ENCODE data around the gene PAOX.
"Not testable (repeated sequence)": the region's sequence is repeated elsewhere in the genome, so short reads cannot be mapped to it uniquely, and the experiment has no call there.

The PAOX gene

DNA sequence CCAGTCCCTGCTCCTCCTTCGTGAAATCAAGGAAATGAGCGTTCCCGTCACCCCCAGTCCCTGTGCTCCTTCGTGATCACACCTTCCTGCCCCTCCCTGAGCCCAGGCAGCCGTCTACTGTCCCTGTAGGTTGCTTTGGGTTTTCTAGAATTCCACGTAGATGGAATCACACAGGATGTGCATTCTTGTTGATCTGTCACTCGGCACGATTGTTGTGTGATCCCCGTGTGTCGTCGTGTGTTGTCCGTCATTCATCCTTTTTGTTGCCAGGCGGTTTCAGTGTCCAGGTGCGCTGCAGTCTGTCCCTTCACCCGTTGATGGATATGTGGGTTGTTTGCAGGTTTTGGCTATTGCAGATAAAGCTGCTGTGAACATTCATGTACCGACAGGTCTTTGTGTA, 24.3 kb downstream of the PAOX start:
- Histone ChIP-seq H3K27ac (ENCODE audit: low read length) (no peak overlapping the region), H3K9me3 (ENCODE audit: control insufficient read depth in 1 of 2, low read length in 2 of 2) (no peaks in the 10 kb centered on the region), H3K4me1 (ENCODE audit: control insufficient read depth in 1 of 2, insufficient read depth in 2 of 2, low read length in 2 of 2) (peaks cover 0 to 8% of the 10 kb centered on the region in 2 donors), H3K4me3 (ENCODE audit: low read depth in 1 of 2, low read length in 2 of 2) (no peak overlapping the region), H3K36me3 (ENCODE audit: control insufficient read depth in 1 of 2, insufficient read depth in 2 of 2, low read length in 2 of 2) (peaks cover 37 to 69% of the 10 kb centered on the region in 2 donors), H3K27me3 (ENCODE audit: low read depth, low read length) (no peaks in the 10 kb centered on the region)

DNA sequence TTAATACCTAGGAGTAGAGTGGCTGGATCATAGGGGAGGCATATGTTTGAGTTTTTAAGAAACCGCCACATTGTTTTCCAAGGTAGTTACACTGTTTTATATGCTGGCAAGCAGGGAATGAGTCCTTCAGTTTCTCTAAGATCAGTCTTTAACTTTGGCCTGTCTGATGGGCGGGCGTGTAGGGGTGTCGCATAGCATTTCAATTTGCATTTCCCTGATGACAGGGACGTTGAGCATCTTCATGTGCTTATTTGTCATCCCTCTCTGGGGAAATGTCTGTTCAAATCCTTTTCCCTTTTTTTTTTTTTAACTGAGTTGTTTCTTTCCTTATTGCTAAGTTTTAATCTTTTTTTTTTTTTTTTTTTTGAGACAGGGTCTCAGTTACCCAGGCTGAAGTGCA, 24.7 kb downstream of the PAOX start:
- Histone ChIP-seq H3K36me3 (ENCODE audit: control insufficient read depth in 1 of 2, insufficient read depth in 2 of 2, low read length in 2 of 2) (peaks cover 41 to 67% of the 10 kb centered on the region in 2 donors), H3K27ac (ENCODE audit: low read length) (no peak overlapping the region), H3K9me3 (ENCODE audit: control insufficient read depth in 1 of 2, low read length in 2 of 2) (no peaks in the 10 kb centered on the region), H3K4me1 (ENCODE audit: control insufficient read depth in 1 of 2, insufficient read depth in 2 of 2, low read length in 2 of 2) (peaks cover 0 to 8% of the 10 kb centered on the region in 2 donors), H3K27me3 (ENCODE audit: low read depth, low read length) (no peaks in the 10 kb centered on the region), H3K4me3 (ENCODE audit: low read depth in 1 of 2, low read length in 2 of 2) (no peak overlapping the region)

DNA sequence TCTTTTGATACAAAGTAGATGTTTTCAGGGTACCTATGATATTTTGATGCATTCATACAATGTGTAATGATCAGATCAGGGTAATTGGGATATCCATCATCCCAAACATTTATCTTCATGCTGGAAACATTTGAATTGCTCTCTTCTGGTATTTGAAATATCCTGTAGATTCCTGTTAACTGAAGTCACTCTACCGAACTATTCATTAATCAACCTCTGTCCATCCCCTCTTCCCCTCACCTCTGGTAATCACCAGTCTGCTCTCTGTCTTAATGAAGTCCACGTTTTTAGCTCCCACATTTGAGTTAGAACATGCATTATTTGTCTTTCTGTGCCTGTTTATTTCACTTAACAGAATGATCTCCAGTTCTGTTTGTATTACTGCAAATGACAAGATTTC, 26.2 kb downstream of the PAOX start:
- Histone ChIP-seq H3K4me3 (ENCODE audit: low read depth in 1 of 2, low read length in 2 of 2) (no peak overlapping the region), H3K36me3 (ENCODE audit: control insufficient read depth in 1 of 2, insufficient read depth in 2 of 2, low read length in 2 of 2) (peaks cover 48 to 63% of the 10 kb centered on the region in 2 donors), H3K27ac (ENCODE audit: low read length) (no peak overlapping the region), H3K27me3 (ENCODE audit: low read depth, low read length) (no peaks in the 10 kb centered on the region), H3K4me1 (ENCODE audit: control insufficient read depth in 1 of 2, insufficient read depth in 2 of 2, low read length in 2 of 2) (peaks cover 0 to 8% of the 10 kb centered on the region in 2 donors), H3K9me3 (ENCODE audit: control insufficient read depth in 1 of 2, low read length in 2 of 2) (no peaks in the 10 kb centered on the region)

DNA sequence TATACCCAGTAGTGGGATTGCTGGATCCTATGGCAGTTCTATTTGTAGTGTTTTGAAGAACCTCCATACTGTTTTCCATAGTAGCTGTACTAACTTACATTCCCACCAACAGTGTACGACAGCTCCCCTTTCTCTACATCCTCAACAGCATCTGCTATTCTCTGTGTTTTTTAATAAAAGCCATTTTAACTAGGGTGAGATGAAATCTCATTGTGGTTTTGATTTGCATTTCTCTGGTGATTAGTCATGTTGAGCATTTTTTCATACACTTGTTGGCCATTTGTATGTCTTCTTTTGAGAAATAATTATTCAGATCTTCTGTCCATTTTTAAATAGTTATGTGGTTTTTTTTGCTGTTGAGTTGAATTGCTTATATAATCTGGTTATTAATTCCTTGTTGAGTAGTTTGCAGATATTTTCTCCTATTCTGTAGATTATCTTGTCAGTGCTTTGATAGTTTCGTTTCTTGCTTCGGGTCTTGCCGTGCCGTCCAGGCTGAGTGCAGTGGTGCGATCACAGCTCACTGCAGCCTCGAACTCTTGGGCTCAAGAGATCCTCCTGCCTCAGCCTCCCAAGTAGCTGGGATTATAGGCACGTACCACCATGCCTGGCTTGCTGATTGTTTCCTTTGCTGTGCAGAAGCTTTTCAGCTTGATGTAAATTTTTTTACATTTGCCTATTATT, 26.9 kb downstream of the PAOX start:
- Histone ChIP-seq H3K4me3 (ENCODE audit: low read depth in 1 of 2, low read length in 2 of 2) (no peak overlapping the region), H3K27me3 (ENCODE audit: low read depth, low read length) (no peaks in the 10 kb centered on the region), H3K27ac (ENCODE audit: low read length) (no peak overlapping the region), H3K9me3 (ENCODE audit: control insufficient read depth in 1 of 2, low read length in 2 of 2) (peaks cover under 1 to 2% of the 10 kb centered on the region in 2 donors), H3K4me1 (ENCODE audit: control insufficient read depth in 1 of 2, insufficient read depth in 2 of 2, low read length in 2 of 2) (peaks cover 0 to 2% of the 10 kb centered on the region in 2 donors), H3K36me3 (ENCODE audit: control insufficient read depth in 1 of 2, insufficient read depth in 2 of 2, low read length in 2 of 2) (peaks cover 50 to 69% of the 10 kb centered on the region in 2 donors)

DNA sequence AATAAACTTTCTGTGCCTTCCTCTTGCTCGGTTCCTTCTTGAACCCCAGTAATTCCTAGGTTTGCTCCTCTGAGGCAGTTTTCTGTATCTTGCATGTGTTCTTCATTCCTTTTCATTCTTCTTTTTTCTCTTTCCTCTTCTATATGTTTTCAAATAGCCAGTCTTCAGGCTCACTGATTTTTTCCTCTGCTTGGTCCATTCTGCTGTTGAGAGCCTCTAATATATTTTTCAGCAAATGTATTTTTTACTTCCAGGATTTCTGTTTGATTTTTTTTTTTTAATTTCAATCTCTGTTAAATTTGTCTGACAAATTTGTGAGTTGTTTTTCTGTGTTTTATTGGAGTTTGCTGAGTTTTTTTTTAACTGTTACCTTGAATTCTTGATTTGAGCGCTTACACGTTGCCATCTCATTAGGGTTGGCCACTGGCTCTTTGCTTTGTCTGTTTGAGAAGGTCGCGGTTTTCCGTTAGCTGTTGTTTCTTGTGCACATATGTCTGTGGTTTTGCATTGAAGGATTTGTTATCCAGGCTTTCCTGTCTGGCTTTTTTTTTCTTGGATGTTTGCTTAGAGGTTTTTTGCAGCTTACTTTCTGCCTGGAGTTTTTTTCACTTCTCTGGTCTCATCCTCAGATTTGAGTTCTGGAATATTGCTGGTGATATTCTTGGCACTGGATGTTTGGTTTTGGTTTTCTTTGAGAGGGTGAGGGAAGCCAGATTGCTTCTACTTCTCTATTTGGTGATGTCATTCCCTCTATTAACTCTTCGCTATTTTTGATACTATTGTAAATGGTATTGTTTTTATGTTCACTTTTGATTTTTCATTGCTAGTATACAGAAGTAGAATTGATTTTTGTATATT, 32.7 kb downstream of the PAOX start:
- H3K4me1 ChIP-seq (ENCODE audit: control insufficient read depth in 1 of 2, insufficient read depth in 2 of 2, low read length in 2 of 2): no peaks in the 10 kb centered on the region
- no peak overlapping the region for H3K4me3 ChIP-seq (ENCODE audit: low read depth in 1 of 2, low read length in 2 of 2)
- H3K9me3 ChIP-seq (ENCODE audit: control insufficient read depth in 1 of 2, low read length in 2 of 2): peaks cover 10 to 21% of the 10 kb centered on the region in 2 donors
- no peaks in the 10 kb centered on the region for H3K27me3 ChIP-seq (ENCODE audit: low read depth, low read length)
- H3K36me3 ChIP-seq (ENCODE audit: control insufficient read depth in 1 of 2, insufficient read depth in 2 of 2, low read length in 2 of 2): peaks cover 46 to 68% of the 10 kb centered on the region in 2 donors
- H3K27ac ChIP-seq (ENCODE audit: low read length): no peak overlapping the region

DNA sequence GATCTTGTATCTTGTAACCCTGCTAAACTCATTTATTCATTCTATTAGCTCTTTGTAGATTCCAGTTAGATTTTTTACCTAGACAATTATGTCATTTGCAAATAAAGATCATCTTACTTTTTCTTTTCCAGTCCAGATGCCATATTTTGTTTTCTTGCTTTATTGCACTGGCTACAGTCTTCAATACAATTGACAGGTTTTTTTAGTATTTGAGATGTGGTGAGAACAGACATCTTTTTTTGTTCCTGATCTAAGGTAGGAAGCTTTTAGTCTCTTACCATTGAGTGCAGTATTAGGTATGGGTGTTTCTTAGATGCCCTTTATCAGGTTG, 33.3 kb downstream of the PAOX start:
- Histone ChIP-seq H3K9me3 (ENCODE audit: control insufficient read depth in 1 of 2, low read length in 2 of 2) (peaks cover 10 to 21% of the 10 kb centered on the region in 2 donors), H3K27ac (ENCODE audit: low read length) (no peak overlapping the region), H3K36me3 (ENCODE audit: control insufficient read depth in 1 of 2, insufficient read depth in 2 of 2, low read length in 2 of 2) (peaks cover 44 to 65% of the 10 kb centered on the region in 2 donors), H3K27me3 (ENCODE audit: low read depth, low read length) (no peaks in the 10 kb centered on the region), H3K4me3 (ENCODE audit: low read depth in 1 of 2, low read length in 2 of 2) (no peak overlapping the region), H3K4me1 (ENCODE audit: control insufficient read depth in 1 of 2, insufficient read depth in 2 of 2, low read length in 2 of 2) (no peaks in the 10 kb centered on the region)

DNA sequence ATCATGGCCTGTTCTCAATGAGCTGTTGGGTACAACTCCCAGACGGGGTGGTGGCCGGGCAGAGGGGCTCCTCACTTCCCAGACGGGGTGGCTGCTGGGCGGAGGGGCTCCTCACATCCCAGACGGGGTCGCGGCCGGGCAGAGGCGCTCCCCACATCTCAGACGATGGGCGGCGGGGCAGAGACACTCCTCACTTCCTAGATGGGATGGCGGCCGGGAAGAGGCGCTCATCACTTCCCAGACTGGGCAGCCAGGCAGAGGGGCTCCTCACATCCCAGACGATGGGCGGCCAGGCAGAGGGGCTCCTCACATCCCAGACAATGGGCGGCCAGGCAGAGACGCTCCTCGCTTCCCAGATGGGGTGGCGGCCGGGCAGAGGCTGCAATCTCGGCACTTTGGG, 35.3 kb downstream of the PAOX start:
- H3K4me3 ChIP-seq (ENCODE audit: low read depth in 1 of 2, low read length in 2 of 2); H3K4me1 ChIP-seq (ENCODE audit: control insufficient read depth in 1 of 2, insufficient read depth in 2 of 2, low read length in 2 of 2); H3K27ac ChIP-seq (ENCODE audit: low read length); H3K27me3 ChIP-seq (ENCODE audit: low read depth, low read length): not testable (repeated sequence)
- H3K36me3 ChIP-seq (ENCODE audit: control insufficient read depth in 1 of 2, insufficient read depth in 2 of 2, low read length in 2 of 2): peaks cover 28 to 59% of the 10 kb centered on the region in 2 donors
- H3K9me3 ChIP-seq (ENCODE audit: control insufficient read depth in 1 of 2, low read length in 2 of 2): peaks cover 10 to 21% of the 10 kb centered on the region in 2 donors

DNA sequence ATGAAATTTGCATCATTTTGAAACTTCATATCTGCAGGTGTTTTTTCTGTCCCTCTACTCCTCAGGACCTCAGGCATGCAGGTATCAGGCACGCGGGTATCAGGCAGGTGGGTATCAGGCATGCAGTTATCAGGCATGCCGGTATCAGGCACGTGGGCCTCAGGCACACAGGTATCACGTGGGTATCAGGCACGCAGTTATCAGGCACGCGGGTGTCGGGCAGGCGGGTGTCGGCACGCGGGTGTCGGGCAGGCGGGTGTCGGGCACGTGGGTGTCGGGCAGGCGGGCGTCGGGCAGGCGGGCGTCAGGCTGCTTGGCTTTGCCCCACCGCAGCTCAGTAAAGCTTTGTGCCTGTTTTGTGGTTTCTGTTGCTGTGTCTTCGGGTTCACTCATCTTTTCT, 36.7 kb downstream of the PAOX start:
- H3K27ac ChIP-seq (ENCODE audit: low read length): no peak overlapping the region
- peaks cover 10 to 21% of the 10 kb centered on the region in 2 donors for H3K9me3 ChIP-seq (ENCODE audit: control insufficient read depth in 1 of 2, low read length in 2 of 2)
- H3K36me3 ChIP-seq (ENCODE audit: control insufficient read depth in 1 of 2, insufficient read depth in 2 of 2, low read length in 2 of 2): peaks cover 33 to 59% of the 10 kb centered on the region in 2 donors
- no peaks in the 10 kb centered on the region for H3K27me3 ChIP-seq (ENCODE audit: low read depth, low read length)
- no peak overlapping the region for H3K4me3 ChIP-seq (ENCODE audit: low read depth in 1 of 2, low read length in 2 of 2)
- H3K4me1 ChIP-seq (ENCODE audit: control insufficient read depth in 1 of 2, insufficient read depth in 2 of 2, low read length in 2 of 2): no peaks in the 10 kb centered on the region

DNA sequence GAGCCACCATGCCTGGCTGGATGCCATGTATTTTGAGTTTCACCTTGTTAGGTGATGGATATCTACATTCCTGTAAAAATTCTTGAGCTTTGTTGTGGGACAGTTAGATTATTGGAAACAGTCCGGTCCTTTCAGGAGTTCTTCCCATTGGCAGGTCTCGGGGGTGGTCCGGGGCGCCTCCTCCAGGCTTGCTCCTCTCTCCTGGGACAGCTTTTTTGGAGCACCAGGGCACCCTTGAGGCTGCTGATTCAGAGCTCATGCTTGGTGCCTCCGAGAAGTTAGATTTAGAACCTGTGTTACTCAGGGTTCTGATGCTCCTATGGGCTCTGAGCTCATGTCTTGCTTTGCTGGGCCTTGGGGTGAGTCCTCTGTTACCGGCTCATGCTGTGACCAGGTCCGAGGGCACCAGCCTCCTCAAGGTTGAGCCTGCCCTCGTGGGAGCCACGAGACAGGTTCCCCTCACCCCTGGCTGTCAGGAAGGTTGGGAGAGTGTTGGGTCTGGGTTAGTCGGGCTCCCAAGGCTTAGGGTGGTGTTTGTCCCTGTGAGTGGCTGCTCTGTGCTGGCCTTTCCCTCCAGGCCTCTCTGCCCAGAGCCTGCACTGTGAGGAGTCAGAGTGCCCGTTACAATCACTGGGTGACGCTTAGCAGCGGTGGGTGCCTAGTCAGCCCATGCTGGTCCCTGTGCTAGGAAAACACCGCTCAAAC, 39.4 kb downstream of the PAOX start:
- H3K4me3 ChIP-seq (ENCODE audit: low read depth in 1 of 2, low read length in 2 of 2): no peak overlapping the region
- no peaks in the 10 kb centered on the region for H3K9me3 ChIP-seq (ENCODE audit: control insufficient read depth in 1 of 2, low read length in 2 of 2)
- peaks cover 0 to 4% of the 10 kb centered on the region in 2 donors for H3K4me1 ChIP-seq (ENCODE audit: control insufficient read depth in 1 of 2, insufficient read depth in 2 of 2, low read length in 2 of 2)
- H3K36me3 ChIP-seq (ENCODE audit: control insufficient read depth in 1 of 2, insufficient read depth in 2 of 2, low read length in 2 of 2): peaks cover 14 to 40% of the 10 kb centered on the region in 2 donors
- H3K27me3 ChIP-seq (ENCODE audit: low read depth, low read length): no peaks in the 10 kb centered on the region
- no peak overlapping the region for H3K27ac ChIP-seq (ENCODE audit: low read length)

DNA sequence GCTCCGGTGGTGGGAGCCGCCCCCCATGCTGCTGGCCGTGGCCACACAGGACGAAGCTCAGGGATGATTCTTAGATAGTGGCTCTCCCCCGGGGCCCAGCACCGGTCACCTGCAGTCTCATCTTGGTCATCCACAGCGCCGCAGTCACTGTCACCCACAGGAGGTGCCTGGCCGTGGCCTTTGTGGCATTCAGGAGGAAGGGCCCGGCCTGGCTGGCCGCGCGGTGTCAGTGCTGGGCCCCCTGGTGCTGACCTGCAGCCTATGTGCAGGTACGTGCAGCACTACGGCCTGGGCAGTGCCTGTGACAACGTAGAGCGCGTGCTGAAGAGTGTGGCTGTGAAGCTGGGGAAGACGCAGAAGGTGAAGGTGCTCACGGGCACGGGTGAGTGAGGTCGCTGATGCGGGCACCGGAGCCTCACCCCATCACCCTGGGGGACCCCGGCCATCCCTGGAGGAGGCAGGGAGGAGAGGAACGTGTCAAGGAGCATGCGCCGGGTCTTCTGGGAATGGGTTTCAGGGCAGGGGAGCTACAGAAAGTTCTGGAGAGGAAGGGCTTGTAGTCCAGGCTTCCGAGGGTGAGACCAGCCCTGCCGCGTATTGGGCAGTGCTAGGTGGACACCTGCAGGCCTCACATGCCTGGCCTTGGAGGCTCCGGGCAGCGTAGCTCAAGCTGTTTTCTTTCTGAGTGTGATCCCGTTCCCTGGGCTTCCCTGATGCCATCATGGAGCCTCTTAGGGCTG, 40.3 kb downstream of the PAOX start:
- no peaks in the 10 kb centered on the region for H3K27me3 ChIP-seq (ENCODE audit: low read depth, low read length)
- H3K27ac ChIP-seq (ENCODE audit: low read length): no peak overlapping the region
- peaks cover 14 to 37% of the 10 kb centered on the region in 2 donors for H3K36me3 ChIP-seq (ENCODE audit: control insufficient read depth in 1 of 2, insufficient read depth in 2 of 2, low read length in 2 of 2)
- no peaks in the 10 kb centered on the region for H3K9me3 ChIP-seq (ENCODE audit: control insufficient read depth in 1 of 2, low read length in 2 of 2)
- no peak overlapping the region for H3K4me3 ChIP-seq (ENCODE audit: low read depth in 1 of 2, low read length in 2 of 2)
- H3K4me1 ChIP-seq (ENCODE audit: control insufficient read depth in 1 of 2, insufficient read depth in 2 of 2, low read length in 2 of 2): peaks cover 0 to 4% of the 10 kb centered on the region in 2 donors

DNA sequence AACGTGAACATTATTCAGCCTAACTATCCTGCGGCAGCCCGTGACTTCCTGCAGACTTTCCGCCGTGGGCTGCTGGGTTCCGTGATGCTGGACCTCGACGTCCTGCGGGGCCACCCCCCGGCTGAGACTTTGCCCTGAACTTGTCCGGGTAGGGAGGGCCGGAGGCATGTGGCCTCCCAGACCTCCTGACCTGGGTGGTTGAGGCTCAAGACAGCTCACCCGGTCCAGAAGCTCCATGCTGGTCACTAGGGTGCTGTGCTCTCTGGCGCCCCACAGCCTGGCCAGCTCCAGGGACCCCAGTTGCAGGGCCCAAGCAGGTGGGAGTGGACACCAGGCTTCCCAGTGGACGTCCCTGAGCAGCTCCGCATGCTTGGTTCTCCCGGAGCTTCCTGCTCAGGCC, 41.0 kb downstream of the PAOX start:
- H3K27me3 ChIP-seq (ENCODE audit: low read depth, low read length): no peaks in the 10 kb centered on the region
- H3K36me3 ChIP-seq (ENCODE audit: control insufficient read depth in 1 of 2, insufficient read depth in 2 of 2, low read length in 2 of 2): peaks cover 14 to 36% of the 10 kb centered on the region in 2 donors
- peaks cover 0 to 4% of the 10 kb centered on the region in 2 donors for H3K4me1 ChIP-seq (ENCODE audit: control insufficient read depth in 1 of 2, insufficient read depth in 2 of 2, low read length in 2 of 2)
- no peak overlapping the region for H3K4me3 ChIP-seq (ENCODE audit: low read depth in 1 of 2, low read length in 2 of 2)
- no peak overlapping the region for H3K27ac ChIP-seq (ENCODE audit: low read length)
- no peaks in the 10 kb centered on the region for H3K9me3 ChIP-seq (ENCODE audit: control insufficient read depth in 1 of 2, low read length in 2 of 2)

All from muscle layer of duodenum (tissue), 2 donors.